Activated CD8-positive, alpha-beta memory T cell treated with anti-CD3 and anti-CD28 coated beads for 36 hours (primary cell): ENCODE data around the gene ASCL2. TPM values are rescaled to one million over a fixed set of nuclear protein-coding genes. Genes with fewer than 3 reads are reported as not detected.

Source experiments
- CTCF ChIA-PET: fragments of 350-600 bp; sonication (Branson Sonifier 250); formaldehyde crosslinking; loops from one replicate; lab custom pipeline; 2021; ENCODE audit warnings: antibody characterized with exemption; lab: Charles Lee
- POLR2A ChIA-PET: fragments of 350-600 bp; sonication (Branson Sonifier 250); formaldehyde crosslinking; loops from one replicate; lab custom pipeline; 2021; ENCODE audit warnings: antibody characterized with exemption; lab: Charles Lee
- total RNA-seq, 2 experiments: library from RNA; stranded (reverse); gene quantifications; one replicate each; pipeline ENCODE4 v1.2.3, GENCODE V29; 2021

The ASCL2 gene
- total RNA-seq, 2 experiments from 2014 or later: 1.8 to 2.8 TPM

DNA sequence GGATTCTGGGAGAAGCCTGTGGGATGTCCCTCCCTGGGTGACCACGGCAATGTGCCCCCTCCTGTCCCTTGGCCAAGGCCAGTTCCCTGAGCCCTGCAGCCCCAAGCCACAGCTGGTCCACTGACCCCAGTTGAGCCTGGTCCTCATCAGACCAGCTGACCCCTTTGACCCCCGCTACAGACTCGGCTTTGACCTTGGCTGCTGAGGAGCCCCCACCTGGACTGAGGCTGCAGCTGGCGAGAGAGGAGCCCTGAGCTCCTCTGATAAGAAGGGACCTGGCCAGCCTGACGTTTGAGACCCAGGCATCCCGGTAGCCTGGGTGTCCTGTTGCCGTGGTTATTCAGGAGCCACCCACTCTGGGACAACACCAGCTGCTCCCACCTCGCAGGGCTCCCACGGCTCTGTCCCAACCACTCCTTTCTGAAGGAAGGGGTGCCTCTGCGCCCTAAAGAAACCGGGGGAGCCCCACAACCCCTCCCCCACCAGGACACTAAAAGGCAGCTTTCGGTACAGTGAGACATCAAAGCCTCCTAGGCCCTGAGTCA lies 3.0 kb downstream of the ASCL2 start:
- POLR2A ChIA-PET: no interaction called here
- CTCF ChIA-PET: interaction anchor here (1.0 to 2.2 kb wide), 2 partner anchors 116 to 153 kb away, joined by 3 to 7 read pairs; no protein-coding TSS in a partner anchor

DNA sequence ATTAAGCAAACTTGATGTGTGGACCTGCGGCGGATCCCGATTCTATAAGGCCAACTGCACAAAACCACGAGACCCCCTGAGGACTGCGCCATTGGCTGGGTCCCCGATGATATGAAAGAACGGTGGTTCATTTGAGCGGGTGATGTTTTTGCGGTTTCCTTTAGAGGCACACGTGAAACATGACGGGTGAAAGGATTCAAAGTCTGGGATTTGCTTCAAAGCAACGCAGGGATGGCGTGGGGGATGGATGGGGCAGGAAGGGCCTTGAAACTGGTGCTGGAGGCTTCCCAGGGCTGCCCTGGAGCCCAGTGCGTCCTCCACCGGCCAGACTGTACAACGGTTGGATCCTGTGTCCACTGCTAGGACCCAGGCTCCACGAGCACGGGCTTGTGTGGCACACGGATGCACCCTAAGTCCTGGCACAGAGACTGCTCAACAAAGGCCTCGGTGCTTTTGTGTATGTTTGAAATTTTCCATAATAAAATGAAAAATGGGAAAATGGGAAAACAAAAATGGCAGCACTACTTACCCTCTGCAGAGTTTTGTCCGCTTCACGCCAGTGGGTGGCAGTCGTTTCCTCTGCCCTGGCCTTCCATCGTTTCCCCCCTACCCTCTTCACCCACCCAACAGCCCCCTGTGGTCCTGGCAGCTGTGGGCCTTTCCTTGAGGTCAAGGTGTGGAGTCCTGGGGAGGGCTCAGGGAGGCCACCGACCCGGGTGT lies 3.6 kb downstream of the ASCL2 start:
- CTCF ChIA-PET: interaction anchor here (1.0 to 2.2 kb wide), 3 partner anchors 38 to 153 kb away, joined by 3 to 7 read pairs (median 5); no protein-coding TSS in a partner anchor
- POLR2A ChIA-PET: no interaction called here

GRCh38 chr11:2265854-2266585 lies 4.4 kb downstream of the ASCL2 start:
- ChIA-PET POLR2A (no interaction called here), CTCF (interaction anchor here (1.7 kb wide), 1 partner anchor 39 kb away, joined by 5 read pairs; no protein-coding TSS in a partner anchor)

DNA sequence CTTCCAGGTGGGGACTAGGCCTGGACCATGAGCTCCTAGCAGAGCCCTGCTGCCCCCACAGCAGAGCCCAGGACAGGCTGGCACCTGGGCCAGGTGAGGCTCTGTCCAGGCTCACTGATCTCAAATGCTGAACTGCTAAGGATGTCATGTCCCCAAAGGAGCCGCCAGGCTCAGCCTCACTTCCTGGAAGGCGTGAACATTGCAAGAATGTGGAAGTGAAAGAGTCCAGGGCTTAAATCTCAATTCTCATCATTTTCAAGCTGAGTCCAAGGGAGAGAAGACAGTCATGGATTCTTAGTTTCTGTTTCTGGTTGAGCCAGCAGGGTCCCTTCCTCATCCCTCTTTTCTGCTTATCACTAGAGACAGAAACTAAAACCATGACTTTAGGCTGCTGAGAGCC lies 5.0 kb downstream of the ASCL2 start:
- ChIA-PET CTCF (interaction anchor here (1.7 kb wide), 1 partner anchor 39 kb away, joined by 5 read pairs; no protein-coding TSS in a partner anchor), POLR2A (no interaction called here)

DNA sequence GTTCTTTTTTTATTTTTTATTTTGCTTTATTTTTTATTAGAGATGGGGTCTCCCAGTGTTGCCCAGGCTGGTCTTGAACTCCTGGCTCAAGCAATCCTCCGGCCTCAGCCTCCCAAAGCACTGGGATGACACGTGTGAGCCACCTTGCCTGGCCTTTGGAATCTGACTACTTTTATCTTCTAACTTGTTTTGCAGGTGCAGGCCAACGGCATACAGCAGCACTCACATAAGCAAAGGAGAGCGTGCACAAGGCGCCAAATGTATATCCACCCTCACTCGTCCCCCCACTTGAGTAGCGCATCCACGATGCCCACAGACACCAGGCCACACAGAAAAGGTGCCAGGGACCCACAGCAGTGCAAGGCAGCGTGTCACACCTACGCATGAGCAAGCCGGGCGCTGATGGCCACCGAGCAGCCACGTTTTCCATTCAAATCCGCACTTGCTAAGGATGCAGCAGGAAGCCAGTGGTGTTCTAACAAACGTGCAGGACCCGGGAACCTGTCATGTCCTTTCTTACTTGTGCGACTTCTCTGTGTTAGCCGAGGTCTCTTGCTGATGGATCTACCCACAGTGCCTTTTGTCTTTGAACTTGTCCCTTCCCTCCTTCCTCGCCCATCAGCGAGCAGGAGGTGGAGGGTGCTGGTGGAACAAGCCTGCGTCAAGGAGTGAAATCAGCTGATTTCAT lies 5.9 kb downstream of the ASCL2 start:
- ChIA-PET POLR2A (no interaction called here), CTCF (interaction anchor here (1.7 kb wide), 1 partner anchor 40 kb away, joined by 5 read pairs; no protein-coding TSS in a partner anchor)

GRCh38 chr11:2263724-2264360 lies 6.5 kb downstream of the ASCL2 start:
- CTCF ChIA-PET: no interaction called here
- POLR2A ChIA-PET: no interaction called here

DNA sequence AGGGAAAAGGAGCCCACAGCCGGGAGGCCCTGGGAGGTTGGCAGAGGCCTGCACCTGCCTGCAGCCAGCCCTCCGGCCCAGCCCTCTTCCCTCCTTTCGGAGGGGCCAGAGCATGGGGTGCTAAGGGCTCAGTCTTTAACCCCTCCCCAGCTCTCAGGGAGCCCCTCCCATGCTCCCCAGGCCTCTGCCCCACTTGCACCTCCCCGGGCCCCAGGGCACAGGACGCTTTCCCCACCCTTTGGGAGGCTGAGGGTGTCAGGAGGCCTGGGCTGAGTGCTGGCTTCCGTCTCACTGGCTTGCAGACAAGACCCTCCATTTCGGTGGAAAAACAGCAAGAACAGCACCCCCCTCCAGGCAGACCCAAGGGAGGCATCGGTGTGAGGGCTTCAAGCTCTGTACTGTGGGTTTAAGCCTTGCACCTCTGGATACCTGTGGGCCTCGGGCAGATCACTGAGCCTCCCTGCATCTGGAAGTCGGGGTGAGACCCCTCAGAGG lies 7.3 kb downstream of the ASCL2 start:
- CTCF ChIA-PET: no interaction called here
- POLR2A ChIA-PET: no interaction called here

DNA sequence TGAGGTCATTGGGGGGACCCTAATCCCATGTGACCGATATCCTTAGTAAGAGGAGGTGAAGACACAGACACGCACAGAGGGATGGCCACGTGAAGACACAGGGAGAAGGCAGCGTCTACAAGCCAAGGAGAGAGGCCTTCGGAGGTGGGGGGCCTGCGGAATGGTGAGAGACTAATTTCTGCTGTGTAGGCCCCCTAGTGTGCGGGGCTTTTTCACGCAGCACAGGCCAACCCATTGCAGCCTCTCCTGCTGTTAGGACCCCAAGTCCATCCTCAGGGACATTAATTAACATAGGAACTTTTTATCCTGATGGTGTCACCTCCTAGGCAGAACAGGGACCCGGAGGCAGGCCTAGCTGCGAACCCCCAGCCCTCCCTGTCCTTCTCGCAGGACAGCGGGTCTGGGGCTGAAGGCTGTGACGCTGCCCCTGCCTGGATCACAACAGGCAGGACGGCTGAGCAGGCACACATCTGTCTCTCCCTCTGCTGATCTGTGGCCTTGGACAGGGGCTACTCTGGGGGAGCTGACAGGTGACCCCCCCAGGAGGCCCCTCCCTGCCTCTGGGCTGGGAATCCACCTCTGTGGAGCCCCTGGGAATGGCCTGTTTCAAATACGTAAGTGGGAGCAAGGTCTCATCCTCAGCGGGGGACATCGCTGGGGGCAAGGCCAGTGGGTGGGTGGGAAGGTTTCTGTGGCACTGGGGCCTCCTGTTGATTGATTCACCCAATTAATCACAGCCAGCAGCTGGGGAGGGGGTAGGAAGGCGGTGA lies 7.9 kb downstream of the ASCL2 start:
- ChIA-PET CTCF (no interaction called here), POLR2A (no interaction called here)

DNA sequence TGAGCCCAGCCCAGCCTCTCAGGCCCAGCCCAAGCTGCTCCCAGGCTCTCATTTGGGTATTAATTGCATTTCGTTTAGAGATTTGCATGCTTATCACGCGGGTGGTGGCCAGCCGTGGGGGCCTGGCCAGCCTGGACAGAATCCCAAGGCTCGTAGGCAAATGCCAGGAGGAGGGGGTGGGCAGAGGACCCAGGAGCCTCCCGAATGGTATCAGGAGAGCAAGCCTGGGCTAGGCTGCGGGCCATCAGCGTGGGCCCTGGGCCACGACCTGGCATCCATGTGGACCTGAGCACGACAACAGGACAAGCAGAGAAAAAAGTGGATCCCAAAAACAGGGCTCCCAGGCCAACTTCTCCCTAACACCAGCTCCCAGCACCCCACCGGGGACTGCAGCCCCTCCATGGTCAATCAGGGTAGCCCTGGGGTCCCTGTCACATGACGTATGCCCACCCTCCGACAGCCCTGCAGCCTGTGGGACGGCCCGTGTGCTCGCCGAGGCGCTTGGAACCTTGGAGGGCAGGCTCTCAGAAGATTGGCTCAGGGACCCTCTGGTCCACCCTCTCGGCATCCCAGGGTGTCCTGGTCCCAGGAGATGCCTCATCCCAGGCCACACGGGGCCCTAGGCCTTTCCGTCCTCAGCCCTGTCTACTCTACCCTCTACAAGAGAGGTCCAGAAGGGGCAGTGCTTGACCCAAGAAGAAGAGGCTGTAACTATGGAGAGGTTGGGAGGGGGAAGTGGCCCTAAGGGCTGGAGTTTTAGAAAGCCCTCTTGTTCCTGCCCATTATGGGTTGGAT lies 8.8 kb downstream of the ASCL2 start:
- POLR2A ChIA-PET: no interaction called here
- CTCF ChIA-PET: no interaction called here

DNA sequence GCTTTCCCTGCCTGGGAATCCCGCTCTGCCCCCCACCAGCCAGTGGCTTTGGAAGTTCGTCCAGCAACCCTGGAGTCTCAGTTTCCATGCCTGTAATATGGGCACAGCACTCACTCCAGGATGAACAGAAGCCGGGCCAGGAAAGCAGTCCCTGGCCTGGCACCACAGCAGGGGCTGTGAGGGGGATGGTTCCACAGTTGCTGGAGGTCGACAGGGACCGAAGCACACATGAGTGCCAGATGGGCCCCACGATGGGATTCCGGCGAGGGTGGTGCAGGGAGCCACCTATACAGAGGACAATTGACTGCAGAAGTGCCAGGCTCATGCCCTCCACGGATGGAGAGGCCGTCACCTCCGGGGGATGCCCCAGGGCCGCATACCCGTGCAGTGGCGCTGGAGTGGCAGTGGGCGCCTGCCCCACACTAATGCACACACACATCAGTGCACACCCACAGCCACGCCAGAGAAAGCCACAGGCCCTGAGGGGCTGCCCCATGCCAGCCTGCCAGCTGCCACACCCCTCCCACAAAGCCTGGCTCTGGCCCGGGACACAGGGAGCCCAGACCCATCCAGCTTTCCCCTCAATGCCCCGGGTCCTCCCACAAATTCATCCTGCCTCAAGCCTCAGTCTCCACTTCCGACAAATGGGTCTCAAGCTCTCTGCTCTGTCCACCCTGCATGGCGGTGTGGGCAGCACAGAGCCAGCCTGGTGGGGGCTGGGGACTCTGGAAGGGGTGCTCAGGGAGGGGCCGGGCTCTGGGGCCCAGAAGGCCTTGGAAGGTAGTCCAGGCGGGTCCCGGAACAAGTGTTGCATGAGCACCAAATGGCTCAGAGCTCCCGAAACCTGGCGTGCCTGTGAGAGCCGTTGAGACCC lies 9.7 kb downstream of the ASCL2 start:
- ChIA-PET CTCF (interaction anchor here (0.6 kb wide), 1 partner anchor 113 kb away, joined by 4 read pairs; no protein-coding TSS in a partner anchor), POLR2A (no interaction called here)

DNA sequence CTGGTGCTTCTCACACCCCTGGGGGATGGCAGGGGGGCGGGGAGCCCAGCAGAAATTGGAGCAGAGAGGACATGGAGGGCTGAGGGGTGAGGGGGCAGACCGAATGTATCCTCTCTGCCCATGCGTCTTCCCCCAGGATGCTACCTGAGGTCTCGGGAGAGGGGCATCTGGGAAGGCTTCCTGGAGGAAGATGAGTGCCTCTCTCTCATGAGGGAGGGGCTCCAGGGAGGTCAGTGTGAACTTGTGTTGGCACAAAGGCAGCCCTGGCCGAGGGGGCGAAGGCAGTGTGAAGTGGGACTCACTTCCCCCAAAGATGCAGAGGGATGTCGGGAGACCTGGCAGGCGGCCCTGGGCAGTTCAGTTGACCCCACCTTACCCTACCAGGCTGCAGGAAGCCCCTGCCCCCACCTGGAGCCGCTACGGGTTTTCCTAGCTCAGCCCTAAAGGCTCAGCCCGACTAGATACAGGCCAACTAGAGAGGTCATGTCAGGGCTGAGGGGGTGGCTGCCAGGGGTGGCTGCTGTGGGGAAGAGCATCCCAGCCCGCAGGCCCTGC lies 10.4 kb downstream of the ASCL2 start:
- POLR2A ChIA-PET: no interaction called here
- CTCF ChIA-PET: interaction anchor here (0.6 kb wide), 1 partner anchor 114 kb away, joined by 4 read pairs; no protein-coding TSS in a partner anchor

GRCh38 chr11:2259466-2259830 lies 10.9 kb downstream of the ASCL2 start:
- ChIA-PET CTCF (no interaction called here), POLR2A (no interaction called here)

GRCh38 chr11:2258501-2259465 lies 11.6 kb downstream of the ASCL2 start:
- ChIA-PET CTCF (no interaction called here), POLR2A (no interaction called here)

DNA sequence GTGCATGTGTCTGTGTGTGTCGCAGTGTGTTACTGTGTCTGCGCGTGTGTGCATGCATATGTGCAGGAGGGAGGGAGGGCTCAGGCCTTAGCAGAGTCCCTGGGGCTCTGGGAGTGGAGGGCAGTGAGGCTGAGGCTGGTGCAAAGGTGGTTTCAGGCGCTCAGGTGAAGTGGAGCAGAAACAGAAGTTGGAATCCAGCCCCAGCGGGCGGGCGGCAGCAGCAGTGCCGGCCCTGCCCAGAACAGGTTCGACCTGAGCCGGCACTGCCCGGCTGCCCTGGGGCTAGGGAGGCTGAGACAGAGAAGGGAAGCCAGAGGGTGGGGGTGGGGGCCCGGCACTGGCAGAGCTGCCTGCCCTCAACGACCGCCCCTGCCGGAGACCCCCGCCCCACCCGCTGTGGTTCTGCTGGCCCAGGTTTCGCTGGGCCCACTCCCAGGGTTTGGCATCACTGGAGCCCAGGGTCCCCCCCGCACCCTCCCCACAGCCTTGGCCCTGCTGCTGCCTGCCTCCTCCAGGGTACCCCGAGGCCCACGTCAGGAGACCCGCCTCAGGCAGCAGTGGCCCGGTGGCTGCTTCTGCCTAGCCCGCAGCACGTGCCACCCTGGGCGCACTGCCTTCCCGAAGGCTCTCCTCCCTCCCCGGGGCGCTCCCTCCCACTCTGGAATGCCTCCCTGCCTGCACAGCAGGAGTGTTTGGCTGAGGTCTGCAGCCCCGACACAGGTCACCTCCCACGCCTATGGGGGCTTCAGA lies 13.3 kb downstream of the ASCL2 start:
- ChIA-PET POLR2A (interaction anchor here (0.6 kb wide), 1 partner anchor 33 kb away, joined by 3 read pairs; no protein-coding TSS in a partner anchor), CTCF (no interaction called here)
